BE2C (cell line): ENCODE measurements around the gene STUM.

ENCODE experiments used
- DNase-seq: peaks from one replicate; pipeline ENCODE4 v3.0.0-alpha.2; 2020
- H3K27me3 ChIP-seq: fragments of 250-450 bp; sonication (Bioruptor Pico); 2 replicates; pipeline ENCODE4 v1.5.1; 2020; ENCODE audit warnings: mild to moderate bottlenecking
- H3K36me3 ChIP-seq: fragments of 250-450 bp; sonication (Bioruptor Pico); 2 replicates; pipeline ENCODE4 v1.5.1; 2020; ENCODE audit warnings: mild to moderate bottlenecking
- H3K4me1 ChIP-seq: fragments of 250-450 bp; sonication (Bioruptor Pico); 2 replicates; pipeline ENCODE4 v1.5.1; 2020
- H3K4me3 ChIP-seq: 2 replicates; pipeline ENCODE4 v1.5.1; 2011; ENCODE audit warnings: low read depth, low read length
- H3K9me3 ChIP-seq: fragments of 250-450 bp; sonication (Bioruptor Pico); 2 replicates; pipeline ENCODE4 v1.5.1; 2020
- CTCF ChIP-seq: IDR thresholded peaks from 2 replicates; pipeline ENCODE4 v1.5.1; 2012; ENCODE audit warnings: mild to moderate bottlenecking, low read depth, low read length

The STUM gene

GRCh38 chr1:226531360-226532093, 17.0 kb upstream of the STUM start:
- Histone ChIP-seq H3K9me3 (no peaks in the 10 kb centered on the region), H3K4me1 (peaks cover 4% of the 10 kb centered on the region; the same call in 1 of the 2 replicates), H3K4me3 (no peak overlapping the region), H3K27me3 (no peaks in the 10 kb centered on the region), H3K36me3 (no peaks in the 10 kb centered on the region)
- no peak for DNase-seq
- no peak for TF ChIP-seq CTCF

- Histone ChIP-seq H3K4me3 (no peak overlapping the region), H3K9me3 (no peaks in the 10 kb centered on the region), H3K36me3 (no peaks in the 10 kb centered on the region), H3K4me1 (peaks cover 4% of the 10 kb centered on the region; the same call in 1 of the 2 replicates), H3K27me3 (no peaks in the 10 kb centered on the region)
- no peak for TF ChIP-seq CTCF
- DNase-seq = no peak
Observed at GRCh38 chr1:226532553-226532952, 16.0 kb upstream of the STUM start.

GRCh38 chr1:226533220-226533619, 15.3 kb upstream of the STUM start:
- no peaks in the 10 kb centered on the region for H3K27me3 ChIP-seq
- no peaks in the 10 kb centered on the region for H3K9me3 ChIP-seq
- no peak overlapping the region for H3K4me3 ChIP-seq
- no peak for DNase-seq
- peaks cover 4% of the 10 kb centered on the region; the same call in 1 of the 2 replicates for H3K4me1 ChIP-seq
- H3K36me3 ChIP-seq = no peaks in the 10 kb centered on the region
- no peak for TF ChIP-seq CTCF

- no peak for DNase-seq
- Histone ChIP-seq H3K4me1 (peaks cover 4% of the 10 kb centered on the region; the same call in 1 of the 2 replicates), H3K4me3 (no peak overlapping the region), H3K36me3 (no peaks in the 10 kb centered on the region), H3K27me3 (no peaks in the 10 kb centered on the region), H3K9me3 (no peaks in the 10 kb centered on the region)
- TF ChIP-seq CTCF = no peak
Observed at GRCh38 chr1:226534098-226534497, 14.5 kb upstream of the STUM start.

- no peaks in the 10 kb centered on the region for H3K27me3 ChIP-seq
- TF ChIP-seq CTCF = no peak
- H3K4me3 ChIP-seq = no peak overlapping the region
- no peaks in the 10 kb centered on the region for H3K9me3 ChIP-seq
- no peak for DNase-seq
- H3K4me1 ChIP-seq = peaks cover 4% of the 10 kb centered on the region; the same call in 1 of the 2 replicates
- no peaks in the 10 kb centered on the region for H3K36me3 ChIP-seq
Observed at GRCh38 chr1:226534645-226535044, 13.9 kb upstream of the STUM start.

- DNase-seq = no peak
- TF ChIP-seq CTCF = no peak
- Histone ChIP-seq H3K4me3 (no peak overlapping the region), H3K4me1 (peaks cover 4% of the 10 kb centered on the region; the same call in 1 of the 2 replicates), H3K36me3 (no peaks in the 10 kb centered on the region), H3K27me3 (no peaks in the 10 kb centered on the region), H3K9me3 (no peaks in the 10 kb centered on the region)
Observed at GRCh38 chr1:226535666-226536065, 12.9 kb upstream of the STUM start.
